Measurements from ENCODE around the gene SBK2. TPM values are rescaled to one million over a fixed set of nuclear protein-coding genes. Genes with fewer than 3 reads are reported as not detected.

Gene SBK2
- total and polyA plus RNA-seq, 9 of the 15 experiments (the other 6 are each of a cell fraction or from before 2014, with no cell fraction given) = not detected

DNA sequence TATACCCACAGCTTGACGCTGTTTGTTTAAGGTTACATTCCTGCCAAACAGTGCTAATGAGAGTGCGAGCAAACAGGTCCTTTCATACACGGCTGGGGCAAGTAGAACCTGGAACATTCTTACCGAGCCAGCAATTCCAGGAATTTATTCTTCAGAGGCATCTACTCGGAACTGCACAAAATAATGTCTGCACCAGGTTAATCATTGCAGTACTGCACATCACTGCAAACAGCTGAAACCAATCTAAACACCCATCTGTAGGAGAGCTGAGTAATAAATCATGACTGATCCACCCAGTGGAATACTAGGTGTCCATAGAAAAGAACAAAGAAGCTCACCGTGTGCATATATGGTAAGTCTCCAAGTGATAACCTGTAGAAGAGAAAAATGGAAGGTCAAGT, 44.9 kb upstream of the SBK2 start (continued):
- TF ChIP-seq, protein P1, sequence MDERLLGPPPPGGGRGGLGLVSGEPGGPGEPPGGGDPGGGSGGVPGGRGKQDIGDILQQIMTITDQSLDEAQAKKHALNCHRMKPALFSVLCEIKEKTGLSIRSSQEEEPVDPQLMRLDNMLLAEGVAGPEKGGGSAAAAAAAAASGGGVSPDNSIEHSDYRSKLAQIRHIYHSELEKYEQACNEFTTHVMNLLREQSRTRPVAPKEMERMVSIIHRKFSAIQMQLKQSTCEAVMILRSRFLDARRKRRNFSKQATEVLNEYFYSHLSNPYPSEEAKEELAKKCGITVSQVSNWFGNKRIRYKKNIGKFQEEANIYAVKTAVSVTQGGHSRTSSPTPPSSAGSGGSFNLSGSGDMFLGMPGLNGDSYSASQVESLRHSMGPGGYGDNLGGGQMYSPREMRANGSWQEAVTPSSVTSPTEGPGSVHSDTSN (CRISPR knock-in tag; IDR thresholded peaks at IDR 0.05; ENCODE audit: low read depth) = no peak
- TF ChIP-seq, protein P1 (tag; conservative IDR thresholded peaks at IDR 0.05; ENCODE audit: low read depth) = peak; percentile 73
- TF ChIP-seq, protein P2, sequence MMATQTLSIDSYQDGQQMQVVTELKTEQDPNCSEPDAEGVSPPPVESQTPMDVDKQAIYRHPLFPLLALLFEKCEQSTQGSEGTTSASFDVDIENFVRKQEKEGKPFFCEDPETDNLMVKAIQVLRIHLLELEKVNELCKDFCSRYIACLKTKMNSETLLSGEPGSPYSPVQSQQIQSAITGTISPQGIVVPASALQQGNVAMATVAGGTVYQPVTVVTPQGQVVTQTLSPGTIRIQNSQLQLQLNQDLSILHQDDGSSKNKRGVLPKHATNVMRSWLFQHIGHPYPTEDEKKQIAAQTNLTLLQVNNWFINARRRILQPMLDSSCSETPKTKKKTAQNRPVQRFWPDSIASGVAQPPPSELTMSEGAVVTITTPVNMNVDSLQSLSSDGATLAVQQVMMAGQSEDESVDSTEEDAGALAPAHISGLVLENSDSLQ (IDR thresholded peaks at IDR 0.05) = peak; percentile 64
- TF ChIP-seq, protein P3, sequence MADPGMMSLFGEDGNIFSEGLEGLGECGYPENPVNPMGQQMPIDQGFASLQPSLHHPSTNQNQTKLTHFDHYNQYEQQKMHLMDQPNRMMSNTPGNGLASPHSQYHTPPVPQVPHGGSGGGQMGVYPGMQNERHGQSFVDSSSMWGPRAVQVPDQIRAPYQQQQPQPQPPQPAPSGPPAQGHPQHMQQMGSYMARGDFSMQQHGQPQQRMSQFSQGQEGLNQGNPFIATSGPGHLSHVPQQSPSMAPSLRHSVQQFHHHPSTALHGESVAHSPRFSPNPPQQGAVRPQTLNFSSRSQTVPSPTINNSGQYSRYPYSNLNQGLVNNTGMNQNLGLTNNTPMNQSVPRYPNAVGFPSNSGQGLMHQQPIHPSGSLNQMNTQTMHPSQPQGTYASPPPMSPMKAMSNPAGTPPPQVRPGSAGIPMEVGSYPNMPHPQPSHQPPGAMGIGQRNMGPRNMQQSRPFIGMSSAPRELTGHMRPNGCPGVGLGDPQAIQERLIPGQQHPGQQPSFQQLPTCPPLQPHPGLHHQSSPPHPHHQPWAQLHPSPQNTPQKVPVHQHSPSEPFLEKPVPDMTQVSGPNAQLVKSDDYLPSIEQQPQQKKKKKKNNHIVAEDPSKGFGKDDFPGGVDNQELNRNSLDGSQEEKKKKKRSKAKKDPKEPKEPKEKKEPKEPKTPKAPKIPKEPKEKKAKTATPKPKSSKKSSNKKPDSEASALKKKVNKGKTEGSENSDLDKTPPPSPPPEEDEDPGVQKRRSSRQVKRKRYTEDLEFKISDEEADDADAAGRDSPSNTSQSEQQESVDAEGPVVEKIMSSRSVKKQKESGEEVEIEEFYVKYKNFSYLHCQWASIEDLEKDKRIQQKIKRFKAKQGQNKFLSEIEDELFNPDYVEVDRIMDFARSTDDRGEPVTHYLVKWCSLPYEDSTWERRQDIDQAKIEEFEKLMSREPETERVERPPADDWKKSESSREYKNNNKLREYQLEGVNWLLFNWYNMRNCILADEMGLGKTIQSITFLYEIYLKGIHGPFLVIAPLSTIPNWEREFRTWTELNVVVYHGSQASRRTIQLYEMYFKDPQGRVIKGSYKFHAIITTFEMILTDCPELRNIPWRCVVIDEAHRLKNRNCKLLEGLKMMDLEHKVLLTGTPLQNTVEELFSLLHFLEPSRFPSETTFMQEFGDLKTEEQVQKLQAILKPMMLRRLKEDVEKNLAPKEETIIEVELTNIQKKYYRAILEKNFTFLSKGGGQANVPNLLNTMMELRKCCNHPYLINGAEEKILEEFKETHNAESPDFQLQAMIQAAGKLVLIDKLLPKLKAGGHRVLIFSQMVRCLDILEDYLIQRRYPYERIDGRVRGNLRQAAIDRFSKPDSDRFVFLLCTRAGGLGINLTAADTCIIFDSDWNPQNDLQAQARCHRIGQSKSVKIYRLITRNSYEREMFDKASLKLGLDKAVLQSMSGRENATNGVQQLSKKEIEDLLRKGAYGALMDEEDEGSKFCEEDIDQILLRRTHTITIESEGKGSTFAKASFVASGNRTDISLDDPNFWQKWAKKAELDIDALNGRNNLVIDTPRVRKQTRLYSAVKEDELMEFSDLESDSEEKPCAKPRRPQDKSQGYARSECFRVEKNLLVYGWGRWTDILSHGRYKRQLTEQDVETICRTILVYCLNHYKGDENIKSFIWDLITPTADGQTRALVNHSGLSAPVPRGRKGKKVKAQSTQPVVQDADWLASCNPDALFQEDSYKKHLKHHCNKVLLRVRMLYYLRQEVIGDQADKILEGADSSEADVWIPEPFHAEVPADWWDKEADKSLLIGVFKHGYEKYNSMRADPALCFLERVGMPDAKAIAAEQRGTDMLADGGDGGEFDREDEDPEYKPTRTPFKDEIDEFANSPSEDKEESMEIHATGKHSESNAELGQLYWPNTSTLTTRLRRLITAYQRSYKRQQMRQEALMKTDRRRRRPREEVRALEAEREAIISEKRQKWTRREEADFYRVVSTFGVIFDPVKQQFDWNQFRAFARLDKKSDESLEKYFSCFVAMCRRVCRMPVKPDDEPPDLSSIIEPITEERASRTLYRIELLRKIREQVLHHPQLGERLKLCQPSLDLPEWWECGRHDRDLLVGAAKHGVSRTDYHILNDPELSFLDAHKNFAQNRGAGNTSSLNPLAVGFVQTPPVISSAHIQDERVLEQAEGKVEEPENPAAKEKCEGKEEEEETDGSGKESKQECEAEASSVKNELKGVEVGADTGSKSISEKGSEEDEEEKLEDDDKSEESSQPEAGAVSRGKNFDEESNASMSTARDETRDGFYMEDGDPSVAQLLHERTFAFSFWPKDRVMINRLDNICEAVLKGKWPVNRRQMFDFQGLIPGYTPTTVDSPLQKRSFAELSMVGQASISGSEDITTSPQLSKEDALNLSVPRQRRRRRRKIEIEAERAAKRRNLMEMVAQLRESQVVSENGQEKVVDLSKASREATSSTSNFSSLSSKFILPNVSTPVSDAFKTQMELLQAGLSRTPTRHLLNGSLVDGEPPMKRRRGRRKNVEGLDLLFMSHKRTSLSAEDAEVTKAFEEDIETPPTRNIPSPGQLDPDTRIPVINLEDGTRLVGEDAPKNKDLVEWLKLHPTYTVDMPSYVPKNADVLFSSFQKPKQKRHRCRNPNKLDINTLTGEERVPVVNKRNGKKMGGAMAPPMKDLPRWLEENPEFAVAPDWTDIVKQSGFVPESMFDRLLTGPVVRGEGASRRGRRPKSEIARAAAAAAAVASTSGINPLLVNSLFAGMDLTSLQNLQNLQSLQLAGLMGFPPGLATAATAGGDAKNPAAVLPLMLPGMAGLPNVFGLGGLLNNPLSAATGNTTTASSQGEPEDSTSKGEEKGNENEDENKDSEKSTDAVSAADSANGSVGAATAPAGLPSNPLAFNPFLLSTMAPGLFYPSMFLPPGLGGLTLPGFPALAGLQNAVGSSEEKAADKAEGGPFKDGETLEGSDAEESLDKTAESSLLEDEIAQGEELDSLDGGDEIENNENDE (IDR thresholded peaks at IDR 0.05; ENCODE audit: low read depth, low read length) = no peak
- TF ChIP-seq KAT7 (CRISPR knock-in tag; IDR thresholded peaks at IDR 0.05; ENCODE audit: borderline replicate concordance) (no peak), CBFA2T2 (conservative IDR thresholded peaks at IDR 0.05) (no peak), TAF9B (IDR thresholded peaks at IDR 0.05; ENCODE audit: partially characterized antibody) (no peak), MTA1 (IDR thresholded peaks at IDR 0.05; ENCODE audit: borderline replicate concordance) (no peak), ARID2 (IDR thresholded peaks at IDR 0.05) (no peak), SAP30 (IDR thresholded peaks at IDR 0.05; ENCODE audit: borderline replicate concordance, insufficient read depth, low read depth, low read length, poor library complexity, severe bottlenecking) (no peak), MTF1 (CRISPR knock-in tag; IDR thresholded peaks at IDR 0.05; ENCODE audit: borderline replicate concordance) (no peak)
- TF ChIP-seq, protein P4, sequence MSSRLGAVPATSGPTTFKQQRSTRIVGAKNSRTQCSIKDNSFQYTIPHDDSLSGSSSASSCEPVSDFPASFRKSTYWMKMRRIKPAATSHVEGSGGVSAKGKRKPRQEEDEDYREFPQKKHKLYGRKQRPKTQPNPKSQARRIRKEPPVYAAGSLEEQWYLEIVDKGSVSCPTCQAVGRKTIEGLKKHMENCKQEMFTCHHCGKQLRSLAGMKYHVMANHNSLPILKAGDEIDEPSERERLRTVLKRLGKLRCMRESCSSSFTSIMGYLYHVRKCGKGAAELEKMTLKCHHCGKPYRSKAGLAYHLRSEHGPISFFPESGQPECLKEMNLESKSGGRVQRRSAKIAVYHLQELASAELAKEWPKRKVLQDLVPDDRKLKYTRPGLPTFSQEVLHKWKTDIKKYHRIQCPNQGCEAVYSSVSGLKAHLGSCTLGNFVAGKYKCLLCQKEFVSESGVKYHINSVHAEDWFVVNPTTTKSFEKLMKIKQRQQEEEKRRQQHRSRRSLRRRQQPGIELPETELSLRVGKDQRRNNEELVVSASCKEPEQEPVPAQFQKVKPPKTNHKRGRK (tag; IDR thresholded peaks at IDR 0.05) = no peak
